ENCODE measurements around the gene KPNA3. TPM values are rescaled to one million over a fixed set of nuclear protein-coding genes. Genes with fewer than 3 reads are reported as not detected.

KPNA3 gene
- total and polyA plus RNA-seq, 2 donors (not counting 3 experiments of a cell fraction or from before 2014, with no cell fraction given): 19.6 to 60.4 TPM

DNA sequence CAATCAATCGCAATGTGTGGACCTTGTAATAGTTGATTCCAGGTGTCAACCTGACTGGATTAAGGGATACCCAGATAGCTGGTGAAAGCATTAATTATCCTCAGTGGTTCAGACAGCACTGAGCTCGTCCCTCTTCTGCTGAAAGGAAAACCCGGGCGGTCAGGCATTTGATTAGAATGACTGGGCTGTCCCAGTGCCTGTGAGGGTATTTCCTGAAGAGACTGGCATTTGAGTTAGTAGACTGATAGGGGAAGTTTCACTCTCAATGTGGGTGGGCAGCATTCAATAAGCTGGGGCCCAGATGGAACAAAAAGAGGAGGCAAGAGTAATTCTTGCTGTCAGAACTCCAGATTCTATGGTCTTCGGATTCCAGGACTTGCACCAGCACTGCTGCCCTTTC lies 31.9 kb downstream of the KPNA3 start:
- Histone ChIP-seq H3K27ac (ENCODE audit: insufficient read depth, low read depth, low read length) (no peak overlapping the region), H4K20me1 (replicated peaks; ENCODE audit: control insufficient read depth, extremely low read depth, insufficient read depth, low read length) (peaks cover 8% of the 10 kb centered on the region), H3K9me1 (replicated peaks; ENCODE audit: control insufficient read depth, extremely low read depth, insufficient read depth, low read length) (no peaks in the 10 kb centered on the region), H3K9ac (replicated peaks; ENCODE audit: extremely low read depth, insufficient read depth, low read length) (no peak overlapping the region), H2AFZ (ENCODE audit: low read depth, low read length) (no peak overlapping the region), H3K4me1 (ENCODE audit: control insufficient read depth, extremely low read depth, insufficient read depth, low read length) (no peaks in the 10 kb centered on the region), H3K4me3 (replicated peaks in 1 of 3; ENCODE audit: insufficient read depth in 1 of 3, low read depth in 1 of 3, low read length in 3 of 3) (no peak overlapping the region), H3K79me2 (ENCODE audit: control insufficient read depth, insufficient read depth, low read length) (peaks cover 68% of the 10 kb centered on the region), H3K9me3 (replicated peaks; ENCODE audit: control insufficient read depth, insufficient read depth, low read length) (no peaks in the 10 kb centered on the region), H3K27me3 (ENCODE audit: control insufficient read depth in 2 of 2, insufficient read depth in 2 of 2, low read length in 2 of 2) (no peaks in the 10 kb centered on the region), H3K36me3 (ENCODE audit: control insufficient read depth in 2 of 2, extremely low read depth in 1 of 2, insufficient read depth in 2 of 2, low read length in 2 of 2) (no peaks in the 10 kb centered on the region), H3K4me2 (ENCODE audit: insufficient read depth, low read length) (no peak overlapping the region)
- DNase-seq (ENCODE audit: low read depth, low spot score): no peak
- POLR2A ChIA-PET: no interaction called here
- TF ChIP-seq MYC (IDR thresholded peaks at IDR 0.05; ENCODE audit: low read depth, low read length): no peak
- no peak for TF ChIP-seq MAX (IDR thresholded peaks at IDR 0.05; ENCODE audit: insufficient read depth, insufficient read length)
- no peak for TF ChIP-seq POLR2A (IDR thresholded peaks at IDR 0.05; ENCODE audit: low read depth, low read length)
- no peak for TF ChIP-seq GATA2 (IDR thresholded peaks at IDR 0.05; ENCODE audit: insufficient read depth, insufficient read length, low read depth, low read length)
- no peak for TF ChIP-seq JUN (IDR thresholded peaks at IDR 0.05; ENCODE audit: borderline replicate concordance, insufficient read depth, insufficient read length, low read depth)
- no peak for TF ChIP-seq FOS (IDR thresholded peaks at IDR 0.05; ENCODE audit: borderline replicate concordance, insufficient read depth, low read length)
- TF ChIP-seq, protein P1, sequence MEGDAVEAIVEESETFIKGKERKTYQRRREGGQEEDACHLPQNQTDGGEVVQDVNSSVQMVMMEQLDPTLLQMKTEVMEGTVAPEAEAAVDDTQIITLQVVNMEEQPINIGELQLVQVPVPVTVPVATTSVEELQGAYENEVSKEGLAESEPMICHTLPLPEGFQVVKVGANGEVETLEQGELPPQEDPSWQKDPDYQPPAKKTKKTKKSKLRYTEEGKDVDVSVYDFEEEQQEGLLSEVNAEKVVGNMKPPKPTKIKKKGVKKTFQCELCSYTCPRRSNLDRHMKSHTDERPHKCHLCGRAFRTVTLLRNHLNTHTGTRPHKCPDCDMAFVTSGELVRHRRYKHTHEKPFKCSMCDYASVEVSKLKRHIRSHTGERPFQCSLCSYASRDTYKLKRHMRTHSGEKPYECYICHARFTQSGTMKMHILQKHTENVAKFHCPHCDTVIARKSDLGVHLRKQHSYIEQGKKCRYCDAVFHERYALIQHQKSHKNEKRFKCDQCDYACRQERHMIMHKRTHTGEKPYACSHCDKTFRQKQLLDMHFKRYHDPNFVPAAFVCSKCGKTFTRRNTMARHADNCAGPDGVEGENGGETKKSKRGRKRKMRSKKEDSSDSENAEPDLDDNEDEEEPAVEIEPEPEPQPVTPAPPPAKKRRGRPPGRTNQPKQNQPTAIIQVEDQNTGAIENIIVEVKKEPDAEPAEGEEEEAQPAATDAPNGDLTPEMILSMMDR (IDR thresholded peaks at IDR 0.05; ENCODE audit: extremely low read depth in 1 of 2, insufficient read depth in 1 of 2, low read depth in 1 of 2, low read length in 2 of 2): no peak
- TF ChIP-seq EZH2 (IDR thresholded peaks at IDR 0.05; ENCODE audit: borderline replicate concordance, low read depth, low read length, severe bottlenecking): no peak
- TF ChIP-seq POLR2AphosphoS5 (IDR thresholded peaks at IDR 0.05; ENCODE audit: insufficient read depth, low read depth, low read length): no peak
- FAIRE-seq: no peak
- no TSS peak for BruUV-seq (replicated peaks)
- CTCF ChIA-PET: no interaction called here
- dilution Hi-C loops (cut with MboI; ENCODE audit: extremely low pct_ligation_motif_present, low sequenced_read_pairs): no loop called here
- intact Hi-C loops (cut with micrococcal nuclease): no loop called here
